SH-SY5Y (cell line): ENCODE results near the gene AP5Z1.

ENCODE experiments used
- GATA2 ChIP-seq: IDR thresholded peaks from 2 replicates; pipeline ENCODE4 v1.6.1; 2011; ENCODE audit warnings: mild to moderate bottlenecking, low read depth, low read length
- GATA3 ChIP-seq: IDR thresholded peaks from 2 replicates; pipeline ENCODE4 v1.6.1; 2011; ENCODE audit warnings: low read depth, mild to moderate bottlenecking, low read length, moderate library complexity

Gene AP5Z1

GRCh38 chr7:4792537-4793126, 17.2 kb downstream of the AP5Z1 start:
- TF ChIP-seq GATA2: no peak
- no peak for TF ChIP-seq GATA3

- TF ChIP-seq GATA3 (no peak), GATA2 (no peak)
Measured at GRCh38 chr7:4794591-4795350, 19.3 kb downstream of the AP5Z1 start.

GRCh38 chr7:4796453-4796852, 21.0 kb downstream of the AP5Z1 start:
- TF ChIP-seq GATA2 (no peak), GATA3 (no peak)

GRCh38 chr7:4797858-4798705, 22.7 kb downstream of the AP5Z1 start:
- TF ChIP-seq GATA2: no peak
- TF ChIP-seq GATA3: no peak

GRCh38 chr7:4798706-4799235, 23.3 kb downstream of the AP5Z1 start:
- no peak for TF ChIP-seq GATA3
- TF ChIP-seq GATA2: no peak

GRCh38 chr7:4799508-4800268, 24.3 kb downstream of the AP5Z1 start:
- TF ChIP-seq GATA3 (no peak), GATA2 (no peak)

GRCh38 chr7:4800487-4800886, 25.1 kb downstream of the AP5Z1 start:
- TF ChIP-seq GATA3: no peak
- no peak for TF ChIP-seq GATA2

- TF ChIP-seq GATA2: no peak
- TF ChIP-seq GATA3: no peak
Measured at GRCh38 chr7:4800926-4801838, 25.8 kb downstream of the AP5Z1 start.

GRCh38 chr7:4801839-4802231, 26.4 kb downstream of the AP5Z1 start:
- no peak for TF ChIP-seq GATA2
- TF ChIP-seq GATA3: no peak

- TF ChIP-seq GATA3: no peak
- no peak for TF ChIP-seq GATA2
Measured at GRCh38 chr7:4803397-4804241, 28.2 kb downstream of the AP5Z1 start.

- TF ChIP-seq GATA2: no peak
- TF ChIP-seq GATA3: no peak
Measured at GRCh38 chr7:4805110-4805983, 29.9 kb downstream of the AP5Z1 start.

GRCh38 chr7:4805984-4806300, 30.5 kb downstream of the AP5Z1 start:
- TF ChIP-seq GATA3 (no peak), GATA2 (no peak)
